Measurements from ENCODE around the gene ITPR1. TPM values are rescaled to one million over a fixed set of nuclear protein-coding genes. Genes with fewer than 3 reads are reported as not detected.

Gene ITPR1
- total RNA-seq, 2 donors from 2014 or later: 119 to 177 TPM

DNA sequence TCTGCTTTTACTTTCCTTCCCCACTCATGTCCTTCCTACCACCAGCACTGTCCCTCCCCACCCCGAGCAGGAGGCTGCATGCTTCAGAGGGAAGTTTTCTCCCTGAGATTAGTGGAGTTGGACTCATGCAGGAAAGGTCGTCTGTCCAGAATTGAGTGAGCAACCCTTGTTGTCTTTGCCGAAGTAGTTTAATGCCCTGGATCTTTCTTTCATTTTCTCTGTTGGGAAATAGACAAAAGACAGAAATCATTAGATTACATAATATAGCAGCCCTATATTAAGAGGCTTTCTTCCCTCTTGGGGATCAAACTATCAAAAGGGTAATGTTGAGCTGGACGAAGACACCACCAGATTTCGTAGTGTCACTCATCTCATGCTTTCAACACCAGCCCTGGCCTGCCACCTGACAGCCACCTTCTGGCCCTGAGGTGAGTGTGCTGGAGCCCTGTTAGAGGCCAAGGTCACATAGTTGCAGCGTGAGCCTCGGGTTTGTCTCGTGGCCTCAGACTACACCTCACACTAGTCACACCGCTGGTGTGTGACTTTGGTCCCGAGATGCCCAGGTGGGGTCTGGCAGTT, 231.0 kb downstream of the ITPR1 start:
- H3K36me3 Mint-ChIP-seq: peaks cover 17% of the 10 kb centered on the region
- peak in 1 of 2 donors; percentile 16 for ATAC-seq
- peaks cover 67 to 73% of the 10 kb centered on the region in 2 donors for H3K4me1 Mint-ChIP-seq (ENCODE audit: low read depth in 2 of 2)
- no peak for DNase-seq (ENCODE audit: low spot score)
- peak overlapping the region; percentile 67 for H3K4me3 Mint-ChIP-seq
- no peaks in the 10 kb centered on the region for H3K9me3 Mint-ChIP-seq
- H3K27me3 Mint-ChIP-seq: no peaks in the 10 kb centered on the region
- peak overlapping the region; percentile 89 to 94 for H3K27ac Mint-ChIP-seq

DNA sequence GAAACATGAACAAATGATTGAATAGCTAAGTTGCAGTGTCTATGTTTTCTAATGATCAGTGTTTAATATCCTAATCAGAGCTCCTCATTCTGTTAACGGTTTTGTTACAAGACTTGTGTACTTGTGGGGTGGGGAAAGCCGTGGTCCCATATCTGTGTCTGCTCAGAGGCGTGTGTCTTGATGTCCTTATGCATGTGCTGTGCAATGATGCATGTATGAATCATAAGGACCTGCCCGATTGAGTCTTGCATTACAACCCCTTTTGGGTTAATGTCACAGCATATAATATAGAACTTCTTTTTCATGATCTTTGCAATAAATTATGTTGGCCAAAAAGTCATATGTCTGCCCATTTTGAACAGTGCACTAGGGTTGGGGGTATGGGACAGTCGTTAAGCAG, 233.4 kb downstream of the ITPR1 start:
- Mint-ChIP-seq H3K4me1 (ENCODE audit: low read depth in 2 of 2) (peaks cover 68 to 72% of the 10 kb centered on the region in 2 donors), H3K9me3 (no peaks in the 10 kb centered on the region), H3K36me3 (peaks cover 17% of the 10 kb centered on the region), H3K27me3 (no peaks in the 10 kb centered on the region), H3K27ac (no peak overlapping the region), H3K4me3 (no peak overlapping the region)
- ATAC-seq (no peak), DNase-seq (ENCODE audit: low spot score) (no peak)

DNA sequence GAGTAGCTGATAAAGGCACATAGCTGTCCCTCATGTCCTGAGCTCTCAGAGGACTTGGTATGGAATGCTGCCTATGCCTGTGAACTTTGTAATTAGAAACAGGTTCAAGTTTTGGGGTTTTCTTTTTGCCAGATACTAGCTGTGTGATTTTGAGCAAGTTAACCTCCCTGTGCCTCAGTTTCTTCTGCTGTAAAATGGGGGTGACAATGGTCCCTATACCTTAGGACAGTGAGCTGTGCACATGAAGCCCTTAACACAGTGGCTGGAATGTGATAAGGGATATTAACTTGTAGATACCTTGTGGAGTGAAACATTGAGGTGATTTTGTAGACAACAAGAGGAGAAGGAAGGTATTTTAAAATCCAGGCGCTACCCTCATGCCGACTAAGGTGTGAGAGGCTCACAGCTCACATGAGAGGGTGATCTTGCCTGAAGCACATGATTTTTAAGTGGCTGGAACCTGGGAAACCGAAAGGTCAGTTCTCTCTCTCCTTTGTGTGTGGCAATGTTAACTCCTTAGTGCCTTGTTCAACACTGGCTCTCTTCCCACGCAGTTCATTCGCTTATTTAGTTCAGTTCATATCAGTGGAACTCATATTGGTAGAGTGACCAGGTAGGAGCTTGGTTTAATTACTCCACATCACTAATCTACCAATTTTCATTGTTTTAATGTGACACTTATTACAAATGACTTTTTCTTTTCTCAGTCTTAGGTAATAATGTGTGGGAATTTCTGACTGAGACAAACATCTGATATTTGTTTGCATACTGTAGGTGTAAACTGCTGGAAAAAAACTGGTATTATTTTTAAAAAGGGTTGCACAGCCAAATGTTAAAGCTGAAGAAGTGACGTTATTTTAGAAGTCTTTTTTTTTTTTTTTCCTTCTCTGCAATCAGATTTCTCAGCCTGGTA, 236.2 kb downstream of the ITPR1 start:
- Mint-ChIP-seq H3K36me3 (peaks cover 32% of the 10 kb centered on the region), H3K27me3 (no peaks in the 10 kb centered on the region), H3K4me1 (ENCODE audit: low read depth in 2 of 2) (peaks cover 51 to 62% of the 10 kb centered on the region in 2 donors), H3K27ac (peak overlapping the region in 1 of 2 donors; percentile 56), H3K4me3 (no peak overlapping the region), H3K9me3 (no peaks in the 10 kb centered on the region)
- no peak for DNase-seq (ENCODE audit: low spot score)
- no peak for ATAC-seq

DNA sequence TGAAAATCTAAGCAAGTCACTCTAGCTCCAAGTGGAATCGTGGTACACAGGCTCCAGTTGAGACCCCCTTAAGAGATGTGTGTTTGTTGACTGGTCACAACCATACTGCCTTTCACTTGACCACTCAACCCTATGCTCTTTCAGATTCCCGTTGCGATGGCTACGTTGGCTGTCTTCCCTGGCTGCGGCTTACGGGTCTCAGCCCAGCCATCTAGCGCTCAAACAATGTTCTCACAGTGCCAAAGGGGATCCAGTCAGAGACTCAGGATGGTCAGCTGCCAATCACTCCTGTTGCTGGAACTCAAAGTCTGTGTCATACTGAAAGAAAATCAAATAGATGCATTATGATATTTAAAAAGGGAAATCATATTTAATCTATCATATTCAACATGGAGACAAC, 237.6 kb downstream of the ITPR1 start:
- H3K4me1 Mint-ChIP-seq (ENCODE audit: low read depth in 2 of 2): peaks cover 53 to 62% of the 10 kb centered on the region in 2 donors
- ATAC-seq (no peak), DNase-seq (ENCODE audit: low spot score) (no peak)
- no peaks in the 10 kb centered on the region for H3K9me3 Mint-ChIP-seq
- peaks cover 35% of the 10 kb centered on the region for H3K36me3 Mint-ChIP-seq
- H3K27me3 Mint-ChIP-seq: no peaks in the 10 kb centered on the region
- no peak overlapping the region for H3K4me3 Mint-ChIP-seq
- H3K27ac Mint-ChIP-seq: peak overlapping the region in 1 of 2 donors; percentile 56

GRCh38 chr3:4731543-4732111, 238.5 kb downstream of the ITPR1 start:
- Mint-ChIP-seq H3K36me3 (peaks cover 42% of the 10 kb centered on the region), H3K4me1 (ENCODE audit: low read depth in 2 of 2) (peaks cover 55 to 67% of the 10 kb centered on the region in 2 donors), H3K4me3 (no peak overlapping the region), H3K9me3 (no peaks in the 10 kb centered on the region), H3K27me3 (no peaks in the 10 kb centered on the region), H3K27ac (peak overlapping the region in 1 of 2 donors; percentile 64)
- no peak for ATAC-seq
- DNase-seq (ENCODE audit: low spot score): no peak

DNA sequence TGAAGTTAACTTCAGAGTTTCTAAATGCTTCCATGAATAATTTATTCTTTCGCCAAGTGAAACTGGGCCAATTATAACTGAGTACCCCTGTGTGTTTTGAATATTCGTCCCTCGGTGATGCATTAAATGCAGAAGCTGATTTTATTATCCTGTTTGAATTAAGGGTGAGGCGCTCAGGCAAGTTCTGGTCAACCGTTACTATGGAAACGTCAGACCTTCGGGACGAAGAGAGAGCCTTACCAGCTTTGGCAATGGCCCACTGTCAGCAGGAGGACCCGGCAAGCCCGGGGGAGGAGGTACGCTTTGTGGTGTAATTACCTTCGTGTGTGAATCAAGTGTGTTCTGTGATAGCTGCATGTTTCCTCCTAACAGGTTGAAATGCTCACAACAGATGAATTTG, 239.8 kb downstream of the ITPR1 start:
- DNase-seq (ENCODE audit: low spot score) (no peak), ATAC-seq (no peak)
- Mint-ChIP-seq H3K27me3 (no peaks in the 10 kb centered on the region), H3K9me3 (no peaks in the 10 kb centered on the region), H3K27ac (no peak overlapping the region), H3K4me3 (no peak overlapping the region), H3K36me3 (peaks cover 51% of the 10 kb centered on the region), H3K4me1 (ENCODE audit: low read depth in 2 of 2) (peaks cover 63 to 73% of the 10 kb centered on the region in 2 donors)

DNA sequence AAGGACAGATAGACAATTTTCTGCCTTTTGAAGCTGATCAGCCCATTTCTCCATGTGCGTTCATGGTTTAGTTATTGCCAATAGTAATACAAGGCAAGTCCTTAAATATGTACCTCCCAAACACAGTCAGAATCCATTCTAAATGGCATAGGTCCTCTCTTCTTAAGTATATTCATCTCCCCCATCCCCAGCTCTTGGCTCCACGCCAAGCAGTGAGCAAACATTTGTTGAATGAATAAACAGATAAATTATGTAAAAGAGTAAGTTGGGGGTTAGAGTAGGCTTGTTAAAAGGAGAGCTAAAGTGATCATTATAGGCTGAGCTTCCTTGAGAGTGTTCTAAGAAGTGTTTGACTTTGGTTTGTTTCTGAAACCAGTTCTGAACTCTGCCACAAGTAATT, 241.3 kb downstream of the ITPR1 start:
- no peak overlapping the region for H3K4me3 Mint-ChIP-seq
- H3K4me1 Mint-ChIP-seq (ENCODE audit: low read depth in 2 of 2): peaks cover 72 to 77% of the 10 kb centered on the region in 2 donors
- H3K27ac Mint-ChIP-seq: peak overlapping the region; percentile 62 to 97
- no peaks in the 10 kb centered on the region for H3K27me3 Mint-ChIP-seq
- DNase-seq (ENCODE audit: low spot score) (no peak), ATAC-seq (no peak)
- H3K36me3 Mint-ChIP-seq: peaks cover 48% of the 10 kb centered on the region
- H3K9me3 Mint-ChIP-seq: no peaks in the 10 kb centered on the region

- Mint-ChIP-seq H3K36me3 (peaks cover 52% of the 10 kb centered on the region), H3K4me1 (ENCODE audit: low read depth in 2 of 2) (peaks cover 74 to 80% of the 10 kb centered on the region in 2 donors), H3K27ac (peak overlapping the region; percentile 62 to 97), H3K9me3 (peaks cover 2% of the 10 kb centered on the region), H3K27me3 (no peaks in the 10 kb centered on the region), H3K4me3 (no peak overlapping the region)
- DNase-seq (ENCODE audit: low spot score): no peak
- ATAC-seq: no peak
Measured at GRCh38 chr3:4735243-4735642, 242.1 kb downstream of the ITPR1 start.

- peak overlapping the region; percentile 85 for H3K4me3 Mint-ChIP-seq
- DNase-seq (ENCODE audit: low spot score) (no peak), ATAC-seq (no peak)
- H3K27ac Mint-ChIP-seq: peak overlapping the region; percentile 95 to 97
- no peaks in the 10 kb centered on the region for H3K27me3 Mint-ChIP-seq
- H3K4me1 Mint-ChIP-seq (ENCODE audit: low read depth in 2 of 2): peaks cover 74 to 81% of the 10 kb centered on the region in 2 donors
- peaks cover 52% of the 10 kb centered on the region for H3K36me3 Mint-ChIP-seq
- H3K9me3 Mint-ChIP-seq: peaks cover 2% of the 10 kb centered on the region
Measured at GRCh38 chr3:4736284-4736861, 243.2 kb downstream of the ITPR1 start.

DNA sequence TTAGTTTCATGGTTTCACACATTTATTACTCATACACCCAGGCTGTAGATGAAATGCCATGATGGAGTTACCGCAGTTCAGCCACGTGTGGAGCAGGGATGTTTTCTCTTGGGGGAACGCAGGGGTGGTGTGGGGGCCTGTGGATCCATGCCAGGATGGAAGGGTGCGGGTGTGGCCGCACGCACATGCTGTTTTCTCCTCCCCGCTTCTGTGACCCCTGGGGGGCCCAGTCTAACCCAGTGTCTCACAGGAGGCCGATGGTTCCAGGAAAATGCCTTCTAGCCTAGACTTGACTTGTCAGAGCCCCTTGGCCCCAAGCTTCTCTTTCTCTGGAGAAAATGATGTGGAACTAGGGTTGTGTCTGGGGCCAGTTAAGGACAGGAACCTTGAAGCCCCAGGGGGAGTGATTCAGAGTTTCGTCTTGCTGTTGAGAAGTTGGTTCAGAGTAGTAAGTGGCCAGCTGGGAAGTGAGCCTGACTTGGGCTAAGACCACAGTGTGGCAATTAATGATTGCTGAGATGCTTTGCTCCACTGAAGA, 245.7 kb downstream of the ITPR1 start:
- H3K4me3 Mint-ChIP-seq: peak overlapping the region; percentile 85
- ATAC-seq: peak; percentile 64 to 70

DNA sequence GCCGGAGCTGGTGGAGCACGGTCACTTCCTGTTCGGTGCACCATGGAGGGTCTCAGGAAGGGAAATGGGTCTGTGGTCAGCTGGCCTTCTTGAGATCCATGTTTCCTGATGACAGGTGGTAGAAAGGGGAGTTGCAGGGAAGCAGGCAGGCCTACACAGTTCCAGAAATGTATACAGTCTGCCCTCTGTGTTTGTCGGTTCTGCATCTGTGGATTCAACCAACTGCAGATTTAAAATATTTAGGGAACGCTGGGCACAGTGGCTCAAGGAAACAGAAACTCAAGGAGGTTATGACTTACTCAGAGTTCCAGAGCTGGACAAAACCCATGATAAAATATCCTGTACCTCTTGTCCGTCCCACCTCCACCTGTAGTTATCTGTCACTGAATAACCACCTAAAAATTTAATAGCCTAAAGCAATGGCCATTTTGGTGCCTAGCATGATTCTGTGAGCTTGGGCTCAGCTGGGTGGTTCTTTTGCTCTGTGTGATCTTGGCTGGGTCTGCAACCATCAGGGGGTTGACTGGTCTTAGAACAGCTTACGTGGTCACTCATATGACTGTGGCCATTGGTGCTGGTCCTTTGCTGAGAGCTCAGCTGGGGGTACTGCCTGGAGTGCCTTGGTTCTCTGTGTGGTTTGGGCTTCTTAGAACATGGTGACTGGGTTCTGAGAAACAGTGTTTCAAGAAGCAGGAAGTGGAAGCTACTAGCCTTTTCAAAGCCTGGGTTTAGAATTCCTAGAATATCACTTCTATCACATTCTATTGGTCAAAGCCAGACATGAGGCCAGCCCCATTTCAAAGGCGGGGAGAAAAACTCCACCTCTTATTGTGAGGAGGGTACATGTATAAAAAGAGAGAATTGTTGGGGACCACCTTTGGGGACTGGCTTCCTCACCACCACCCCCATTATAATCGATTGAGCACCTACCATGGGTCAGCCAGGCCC, 246.4 kb downstream of the ITPR1 start:
- Mint-ChIP-seq H3K4me3 (peak overlapping the region; percentile 85), H3K4me1 (ENCODE audit: low read depth in 2 of 2) (peaks cover 82 to 86% of the 10 kb centered on the region in 2 donors), H3K9me3 (peaks cover 2% of the 10 kb centered on the region), H3K27ac (peak overlapping the region; percentile 95 to 97), H3K36me3 (peaks cover 38% of the 10 kb centered on the region), H3K27me3 (no peaks in the 10 kb centered on the region)
- DNase-seq (ENCODE audit: low spot score) (peak; percentile 90), ATAC-seq (peak; percentile 81 to 82)

More for the DNA sequence above, 245.7 kb downstream of the ITPR1 start:
- Mint-ChIP-seq H3K36me3 (peaks cover 41% of the 10 kb centered on the region), H3K4me1 (ENCODE audit: low read depth in 2 of 2) (peaks cover 84 to 85% of the 10 kb centered on the region in 2 donors), H3K27ac (peak overlapping the region; percentile 95 to 97), H3K9me3 (peaks cover 2% of the 10 kb centered on the region), H3K27me3 (no peaks in the 10 kb centered on the region)
- peak; percentile 83 for DNase-seq (ENCODE audit: low spot score)

- Mint-ChIP-seq H3K27me3 (no peaks in the 10 kb centered on the region), H3K9me3 (peaks cover 2% of the 10 kb centered on the region), H3K27ac (peak overlapping the region; percentile 95 to 97), H3K4me1 (ENCODE audit: low read depth in 2 of 2) (peaks cover 81 to 87% of the 10 kb centered on the region in 2 donors), H3K4me3 (peak overlapping the region; percentile 85), H3K36me3 (peaks cover 31% of the 10 kb centered on the region)
- peak in 1 of 2 donors; percentile 4 for ATAC-seq
- DNase-seq (ENCODE audit: low spot score): peak; percentile 76
Measured at GRCh38 chr3:4740397-4741105, 247.4 kb downstream of the ITPR1 start.
